Small intestine (tissue), 7 donors: ENCODE measurements around the gene CLIC5. TPM values are rescaled to one million over a fixed set of nuclear protein-coding genes. Genes with fewer than 3 reads are reported as not detected.

Source experiments
- DNase-seq, 2 donors: peaks; one replicate each; pipeline versions ENCODE4 v3.0.0 to v3.0.0-alpha.2; 2013
- FAIRE-seq: peaks from 2 replicates; lab custom pipeline; 2012; peaks lifted over from hg19 to GRCh38; lab: Jason Lieb, UNC
- H3K27ac ChIP-seq, 3 donors: one replicate each; pipeline ENCODE4 v1.5.1; 2013; ENCODE audit warnings: low read length in 2 of 3, mild to moderate bottlenecking in 2 of 3, control low read depth in 1 of 3, inconsistent platforms in 1 of 3, low read depth in 1 of 3, moderate library complexity in 1 of 3
- H3K27me3 ChIP-seq, 3 donors: one replicate each; pipeline ENCODE4 v1.6.1; 2013; ENCODE audit warnings: low read length in 3 of 3, inconsistent platforms in 1 of 3; ENCODE audit not compliant: control insufficient read depth in 3 of 3, insufficient read depth in 3 of 3
- H3K36me3 ChIP-seq, 3 donors: one replicate each; pipeline ENCODE4 v1.6.1; 2013; ENCODE audit warnings: low read length in 3 of 3, inconsistent platforms in 1 of 3, low read depth in 1 of 3, mild to moderate bottlenecking in 1 of 3, moderate library complexity in 1 of 3; ENCODE audit not compliant: control insufficient read depth in 3 of 3, insufficient read depth in 2 of 3
- H3K4me1 ChIP-seq, 3 donors: one replicate each; pipeline ENCODE4 v1.6.1; 2013; ENCODE audit warnings: low read length in 2 of 3, inconsistent platforms in 1 of 3, low read depth in 1 of 3, mild to moderate bottlenecking in 1 of 3, moderate library complexity in 1 of 3; ENCODE audit not compliant: control insufficient read depth in 3 of 3, insufficient read depth in 2 of 3
- H3K4me3 ChIP-seq, 3 donors: one replicate each; pipeline ENCODE4 v1.5.1; 2013; ENCODE audit warnings: low read length in 3 of 3, control low read depth in 1 of 3, inconsistent platforms in 1 of 3, low read depth in 1 of 3, mild to moderate bottlenecking in 1 of 3, moderate library complexity in 1 of 3
- H3K9me3 ChIP-seq, 2 donors: one replicate each; pipeline ENCODE4 v1.6.1; 2013; ENCODE audit warnings: low read depth in 1 of 2, low read length in 1 of 2; ENCODE audit not compliant: control insufficient read depth in 2 of 2, insufficient read depth in 1 of 2
- WGBS, 3 donors: extraction: QIAGEN DNeasy Blood & Tissue Kit; methylation state at CpG; one replicate each; pipeline ENCODE4 v1.1.7; 2013; 5-methylcytosine and 5-hydroxymethylcytosine counted together
- polyA plus RNA-seq, 4 donors: library from polyadenylated mRNA; stranded (reverse) in 3 of 4; unstranded in 1 of 4; fragments of 200-250 nt in 3 of 4; fragments of 120-200 nt in 1 of 4; gene quantifications; one replicate each; pipeline versions ENCODE4 v1.2.1 to v1.2.3, GENCODE V29; 2013
- donor health status: healthy with polysubstance abuse.
- donor health status: control.
- donor health status: control.
- donor health status: Bipolar disorder and iron deficiency.
- donor health status: healthy.

CLIC5 gene
- polyA plus RNA-seq, 4 donors, result 9.3 to 65.7 (median 21.8) TPM

GRCh38 chr6:45984788-45985425 lies 30.8 kb downstream of the CLIC5 start:
- H3K27me3 ChIP-seq, result no peaks in the 10 kb centered on the region
- peaks cover 0 to 14% (median 0%) of the 10 kb centered on the region in 3 donors for H3K36me3 ChIP-seq
- no peak overlapping the region for H3K27ac ChIP-seq
- DNase-seq (no peak), FAIRE-seq (no peak)
- H3K4me3 ChIP-seq, result no peak overlapping the region
- peaks cover 0 to 3% of the 10 kb centered on the region in 2 donors for H3K9me3 ChIP-seq
- H3K4me1 ChIP-seq, result peaks cover 2 to 27% (median 12%) of the 10 kb centered on the region in 3 donors
- 86 to 96% (median 95%) methylated on average over 5 of the region's 5 CpGs for WGBS, 3 donors

GRCh38 chr6:45984347-45984746 lies 31.3 kb downstream of the CLIC5 start:
- H3K4me3 ChIP-seq, result no peak overlapping the region
- H3K9me3 ChIP-seq, result peaks cover 0 to 3% of the 10 kb centered on the region in 2 donors
- H3K27me3 ChIP-seq, result no peaks in the 10 kb centered on the region
- DNase-seq (no peak), FAIRE-seq (no peak)
- peaks cover 2 to 27% (median 10%) of the 10 kb centered on the region in 3 donors for H3K4me1 ChIP-seq
- WGBS, 3 donors, result 89 to 95% (median 94%) methylated on average over 7 of the region's 7 CpGs
- H3K36me3 ChIP-seq, result peaks cover 0 to 14% (median 0%) of the 10 kb centered on the region in 3 donors
- H3K27ac ChIP-seq, result no peak overlapping the region

GRCh38 chr6:45983062-45983461 lies 32.6 kb downstream of the CLIC5 start:
- Histone ChIP-seq H3K4me3 (no peak overlapping the region), H3K27ac (peak overlapping the region in 1 of 3 donors; percentile 2), H3K27me3 (no peaks in the 10 kb centered on the region), H3K36me3 (peaks cover 0 to 11% (median 0%) of the 10 kb centered on the region in 3 donors), H3K9me3 (peaks cover 0 to 2% of the 10 kb centered on the region in 2 donors), H3K4me1 (peaks cover 0 to 19% (median 7%) of the 10 kb centered on the region in 3 donors)
- DNase-seq (peak in 1 of 2 donors; percentile 54), FAIRE-seq (no peak)
- WGBS, 3 donors, result 41 to 74% (median 59%) methylated on average over 1 of the region's 1 CpG

- DNase-seq (peak in 1 of 2 donors; percentile 25), FAIRE-seq (no peak)
- WGBS, 3 donors, result 90 to 94% (median 92%) methylated on average over 9 of the region's 9 CpGs
- H3K27ac ChIP-seq, result peak overlapping the region in 1 of 3 donors; percentile 2
- H3K36me3 ChIP-seq, result peaks cover 0 to 11% (median 0%) of the 10 kb centered on the region in 3 donors
- no peak overlapping the region for H3K4me3 ChIP-seq
- no peaks in the 10 kb centered on the region for H3K9me3 ChIP-seq
- H3K4me1 ChIP-seq, result peaks cover 0 to 17% (median 6%) of the 10 kb centered on the region in 3 donors
- H3K27me3 ChIP-seq, result no peaks in the 10 kb centered on the region
Measured at GRCh38 chr6:45982280-45983036, 33.2 kb downstream of the CLIC5 start.

- 84 to 92% (median 84%) methylated on average over 3 of the region's 3 CpGs for WGBS, 3 donors
- H3K27ac ChIP-seq, result no peak overlapping the region
- FAIRE-seq, result no peak
Measured at GRCh38 chr6:45981046-45981445, 34.6 kb downstream of the CLIC5 start.

GRCh38 chr6:45979311-45979710 lies 36.3 kb downstream of the CLIC5 start:
- H3K4me1 ChIP-seq, result peaks cover 0 to 4% (median 3%) of the 10 kb centered on the region in 3 donors
- DNase-seq, result no peak
- H3K27me3 ChIP-seq, result no peaks in the 10 kb centered on the region
- no peak overlapping the region for H3K27ac ChIP-seq
- no peak for FAIRE-seq
- peaks cover 0 to 6% of the 10 kb centered on the region in 2 donors for H3K9me3 ChIP-seq
- H3K4me3 ChIP-seq, result no peak overlapping the region
- 81 to 85% (median 82%) methylated on average over 2 of the region's 2 CpGs for WGBS, 3 donors
- H3K36me3 ChIP-seq, result peaks cover 0 to 3% (median 0%) of the 10 kb centered on the region in 3 donors

More at GRCh38 chr6:45981046-45981445, 34.6 kb downstream of the CLIC5 start:
- H3K4me1 ChIP-seq, result peaks cover 0 to 8% (median 3%) of the 10 kb centered on the region in 3 donors
- no peak overlapping the region for H3K4me3 ChIP-seq
- H3K36me3 ChIP-seq, result peaks cover 0 to 11% (median 0%) of the 10 kb centered on the region in 3 donors
- H3K9me3 ChIP-seq, result no peaks in the 10 kb centered on the region
- H3K27me3 ChIP-seq, result no peaks in the 10 kb centered on the region
- DNase-seq, result no peak

- Histone ChIP-seq H3K9me3 (peaks cover 0 to 6% of the 10 kb centered on the region in 2 donors), H3K27me3 (no peaks in the 10 kb centered on the region), H3K4me3 (no peak overlapping the region), H3K4me1 (peaks cover 5 to 6% (median 6%) of the 10 kb centered on the region in 3 donors), H3K36me3 (peaks cover 0 to 3% (median 2%) of the 10 kb centered on the region in 3 donors), H3K27ac (no peak overlapping the region)
- no peak for FAIRE-seq
- DNase-seq, result no peak
Measured at GRCh38 chr6:45974596-45974995, 41.1 kb downstream of the CLIC5 start.

GRCh38 chr6:45972795-45973503 lies 42.7 kb downstream of the CLIC5 start:
- no peaks in the 10 kb centered on the region for H3K27me3 ChIP-seq
- H3K27ac ChIP-seq, result no peak overlapping the region
- DNase-seq (no peak), FAIRE-seq (no peak)
- no peak overlapping the region for H3K4me3 ChIP-seq
- H3K4me1 ChIP-seq, result peaks cover 5 to 6% (median 6%) of the 10 kb centered on the region in 3 donors
- peaks cover 0 to 3% (median 2%) of the 10 kb centered on the region in 3 donors for H3K36me3 ChIP-seq
- WGBS, 3 donors, result 92 to 97% (median 94%) methylated on average over 4 of the region's 4 CpGs
- H3K9me3 ChIP-seq, result peaks cover 0 to 6% of the 10 kb centered on the region in 2 donors
